GM19023 (cell line): ENCODE measurements around the gene MALT1.
"Not testable (repeated sequence)": the region's sequence is repeated elsewhere in the genome, so short reads cannot be mapped to it uniquely, and the experiment has no call there.

Source experiments
- ATAC-seq: cut with Tn5 transposase; IDR thresholded peaks from one replicate; pipeline ENCODE4 v1.9.1; 2021; ENCODE audit warnings: mild to moderate bottlenecking, moderate library complexity; ENCODE audit not compliant: unreplicated experiment

The MALT1 gene, protein sequence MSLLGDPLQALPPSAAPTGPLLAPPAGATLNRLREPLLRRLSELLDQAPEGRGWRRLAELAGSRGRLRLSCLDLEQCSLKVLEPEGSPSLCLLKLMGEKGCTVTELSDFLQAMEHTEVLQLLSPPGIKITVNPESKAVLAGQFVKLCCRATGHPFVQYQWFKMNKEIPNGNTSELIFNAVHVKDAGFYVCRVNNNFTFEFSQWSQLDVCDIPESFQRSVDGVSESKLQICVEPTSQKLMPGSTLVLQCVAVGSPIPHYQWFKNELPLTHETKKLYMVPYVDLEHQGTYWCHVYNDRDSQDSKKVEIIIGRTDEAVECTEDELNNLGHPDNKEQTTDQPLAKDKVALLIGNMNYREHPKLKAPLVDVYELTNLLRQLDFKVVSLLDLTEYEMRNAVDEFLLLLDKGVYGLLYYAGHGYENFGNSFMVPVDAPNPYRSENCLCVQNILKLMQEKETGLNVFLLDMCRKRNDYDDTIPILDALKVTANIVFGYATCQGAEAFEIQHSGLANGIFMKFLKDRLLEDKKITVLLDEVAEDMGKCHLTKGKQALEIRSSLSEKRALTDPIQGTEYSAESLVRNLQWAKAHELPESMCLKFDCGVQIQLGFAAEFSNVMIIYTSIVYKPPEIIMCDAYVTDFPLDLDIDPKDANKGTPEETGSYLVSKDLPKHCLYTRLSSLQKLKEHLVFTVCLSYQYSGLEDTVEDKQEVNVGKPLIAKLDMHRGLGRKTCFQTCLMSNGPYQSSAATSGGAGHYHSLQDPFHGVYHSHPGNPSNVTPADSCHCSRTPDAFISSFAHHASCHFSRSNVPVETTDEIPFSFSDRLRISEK

GRCh38 chr18:58671111-58671631 lies at the start of gene MALT1:
MALT1 (plus strand) TSS chr18:58671465; CDS start chr18:58671644, 179 bp downstream.
- ATAC-seq: peak; percentile 83

DNA sequence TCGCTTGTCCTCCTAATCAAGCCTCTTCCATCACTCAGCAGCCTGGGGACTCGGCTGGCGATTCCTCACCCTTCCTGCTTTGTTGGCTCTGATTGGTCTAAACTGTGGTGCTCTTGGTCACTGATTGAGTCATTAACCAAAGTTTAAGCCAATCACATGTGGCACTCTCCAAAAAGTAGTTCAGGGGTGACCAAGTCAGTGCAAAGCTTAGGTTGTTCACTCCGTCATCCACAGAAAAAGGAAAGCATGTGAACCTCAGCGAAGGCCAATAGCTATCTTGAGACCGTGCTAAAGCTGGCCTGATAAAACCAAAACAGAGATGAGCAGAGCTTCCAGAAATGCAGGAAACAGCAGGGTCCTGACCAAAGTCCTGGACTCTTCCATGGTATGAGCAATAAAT lies 47.3 kb upstream of the MALT1 start:
- no peak for ATAC-seq

DNA sequence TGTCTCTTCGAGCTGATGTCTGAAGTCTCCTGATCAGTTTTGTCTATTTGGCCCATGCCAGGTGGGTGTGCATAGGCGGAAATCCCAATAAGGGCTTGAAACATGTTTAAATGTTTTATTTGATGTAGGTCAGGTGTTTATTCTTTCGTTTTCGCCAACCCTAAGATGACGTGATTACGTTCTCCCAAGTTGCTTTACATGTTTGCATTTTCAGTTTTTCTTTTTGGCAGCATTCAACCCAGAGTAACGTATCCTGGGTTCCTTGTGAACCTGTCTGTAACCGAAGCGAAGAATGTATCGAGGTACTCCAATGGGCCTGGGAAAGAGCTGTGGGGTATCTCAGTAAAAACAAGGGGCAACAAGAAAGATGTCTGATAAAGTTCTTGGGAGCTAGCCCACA lies 45.4 kb upstream of the MALT1 start:
- ATAC-seq: no peak

GRCh38 chr18:58630071-58630470 lies 41.2 kb upstream of the MALT1 start:
- ATAC-seq: no peak

GRCh38 chr18:58631301-58631700 lies 40.0 kb upstream of the MALT1 start:
- ATAC-seq: no peak

- ATAC-seq: no peak
Measured at GRCh38 chr18:58632552-58632951, 38.7 kb upstream of the MALT1 start.

- no peak for ATAC-seq
Measured at GRCh38 chr18:58633874-58634273, 37.4 kb upstream of the MALT1 start.

GRCh38 chr18:58635891-58636290 lies 35.4 kb upstream of the MALT1 start:
- ATAC-seq: no peak

DNA sequence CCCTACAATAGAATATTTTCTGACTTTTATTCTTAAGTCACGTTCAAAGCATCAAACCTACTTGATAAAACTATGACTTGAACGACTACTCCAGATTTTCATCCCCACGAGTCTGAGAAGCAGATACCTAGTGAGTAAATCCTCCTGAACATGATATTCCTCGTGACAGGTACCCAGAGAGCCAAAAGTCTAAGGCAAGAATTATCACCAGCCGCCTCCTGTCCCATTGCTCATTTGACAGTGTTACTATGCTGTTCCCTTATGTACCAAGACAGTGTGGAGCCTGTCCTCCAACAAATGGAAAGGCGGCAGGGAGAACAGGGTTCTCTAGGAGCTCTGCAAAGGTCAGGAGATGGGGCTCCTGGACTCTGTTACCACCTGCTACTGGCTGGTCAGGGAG lies 34.1 kb upstream of the MALT1 start:
- ATAC-seq: no peak

GRCh38 chr18:58637946-58638345 lies 33.3 kb upstream of the MALT1 start:
- ATAC-seq: no peak

GRCh38 chr18:58638441-58638840 lies 32.8 kb upstream of the MALT1 start:
- no peak for ATAC-seq

GRCh38 chr18:58639237-58639636 lies 32.0 kb upstream of the MALT1 start:
- no peak for ATAC-seq

DNA sequence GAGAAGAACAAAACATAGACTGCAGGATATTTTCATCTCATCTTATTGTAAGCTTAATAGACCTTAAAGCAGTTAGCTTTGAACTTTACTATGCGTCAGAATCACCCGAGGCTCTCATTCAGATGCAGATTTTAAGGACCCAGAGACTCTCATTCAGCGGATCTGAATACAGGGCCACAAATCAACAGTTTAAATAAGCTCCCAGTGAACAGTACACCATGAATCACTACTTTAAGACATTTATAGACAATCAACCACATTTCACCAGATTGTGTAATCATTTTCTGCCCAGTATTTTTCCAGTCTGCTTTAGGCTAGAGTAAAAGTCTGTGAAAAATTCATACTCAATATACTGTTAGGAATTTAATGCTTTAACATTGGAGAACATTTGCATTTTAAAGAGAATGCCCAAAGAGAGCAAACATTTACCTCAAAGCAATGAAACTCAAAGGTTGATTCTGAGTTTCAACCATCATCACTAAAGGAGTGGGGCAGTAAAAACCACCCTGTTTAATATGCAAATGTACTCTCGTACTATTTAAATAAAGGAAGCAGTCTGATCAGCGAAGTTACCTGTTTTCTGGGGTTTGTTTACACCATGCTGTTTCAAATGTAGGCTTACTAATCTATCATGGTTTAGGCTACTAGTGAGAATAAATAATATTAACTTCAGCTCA lies 31.4 kb upstream of the MALT1 start:
- ATAC-seq: no peak

GRCh38 chr18:58640428-58640805 lies 30.8 kb upstream of the MALT1 start:
- ATAC-seq: no peak

- no peak for ATAC-seq
Measured at GRCh38 chr18:58640891-58641610, 30.2 kb upstream of the MALT1 start.

GRCh38 chr18:58643557-58643956 lies 27.7 kb upstream of the MALT1 start:
- ATAC-seq: not testable (repeated sequence)

DNA sequence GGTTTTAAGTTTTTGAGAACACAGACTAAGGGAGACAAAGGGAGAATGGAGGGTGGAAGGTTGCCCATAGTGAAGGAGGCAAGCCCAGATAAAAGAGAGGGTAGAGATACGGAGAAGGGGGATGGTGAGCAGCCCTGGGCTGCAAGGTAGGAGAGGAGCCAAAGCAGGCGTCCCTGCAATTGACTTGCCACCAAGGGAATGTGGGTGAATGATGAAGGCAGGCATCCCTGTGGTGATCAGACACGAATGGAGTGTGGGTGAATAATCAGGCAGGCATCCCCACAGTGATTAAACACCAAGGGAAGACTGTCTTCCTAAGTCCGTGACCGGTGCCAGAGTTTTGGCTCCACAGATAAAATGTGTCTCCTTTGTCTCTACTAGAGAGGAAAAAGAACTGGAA lies 25.9 kb upstream of the MALT1 start:
- no peak for ATAC-seq

- no peak for ATAC-seq
Measured at GRCh38 chr18:58646334-58646862, 24.9 kb upstream of the MALT1 start.

GRCh38 chr18:58649966-58650816 lies 21.1 kb upstream of the MALT1 start:
- ATAC-seq: peak; percentile 77
